Measurements from ENCODE around the gene RAD51B.

RAD51B gene

DNA sequence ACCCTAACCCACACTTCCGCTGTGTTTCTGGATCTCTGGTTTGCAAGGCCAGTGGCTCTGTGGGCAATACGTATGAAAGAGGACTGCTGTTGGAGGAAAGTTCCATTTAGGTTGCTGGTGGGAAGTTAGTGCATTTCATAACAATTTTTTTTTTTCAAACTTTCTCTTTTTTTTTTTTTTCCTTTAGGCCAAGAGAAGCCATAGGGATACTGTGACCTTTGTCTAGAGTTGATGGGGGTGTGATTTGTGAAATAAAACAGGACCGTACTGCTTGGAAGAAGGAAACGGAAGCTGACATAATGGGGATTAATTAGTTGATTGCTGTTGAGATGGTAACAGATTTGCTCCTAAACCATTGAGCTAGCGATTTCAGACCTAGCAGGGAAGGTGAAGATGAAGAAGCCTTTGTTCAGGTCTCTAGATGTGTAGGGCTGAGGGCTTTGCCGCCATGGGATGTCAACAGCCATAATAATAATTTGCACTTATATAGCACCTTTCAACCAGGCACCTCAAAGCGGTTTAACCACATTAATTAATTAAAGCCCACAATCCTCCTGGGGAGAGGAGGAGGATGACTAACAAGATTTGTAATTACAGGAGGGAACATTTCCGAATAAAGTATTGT, 658.0 kb downstream of the RAD51B start:
- DNase-seq, result no peak

DNA sequence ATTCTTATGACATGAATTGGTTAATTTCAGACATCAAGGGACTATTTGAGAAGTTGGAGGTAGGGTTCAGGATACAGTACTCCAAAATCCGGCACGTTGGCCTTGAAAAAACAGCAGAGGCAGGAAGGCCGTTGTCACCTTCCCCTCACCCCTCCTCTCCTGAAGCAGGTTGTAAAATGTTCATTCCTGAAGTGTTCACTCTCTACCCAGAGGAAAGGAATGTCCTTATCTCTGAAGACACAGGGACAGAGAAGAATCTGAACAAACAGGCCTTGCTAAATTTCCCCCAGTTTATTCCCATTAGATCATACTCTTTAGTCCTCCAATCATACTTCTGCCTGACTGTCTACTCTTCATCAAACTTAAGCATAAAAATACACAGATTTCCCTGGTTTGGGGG, 659.7 kb downstream of the RAD51B start:
- DNase-seq, result no peak

- DNase-seq, result no peak
These were observed 662.4 kb downstream of the RAD51B start for GRCh38 chr14:68482018-68482417.

- DNase-seq, result no peak
These were observed 663.3 kb downstream of the RAD51B start for GRCh38 chr14:68482772-68483395.

DNA sequence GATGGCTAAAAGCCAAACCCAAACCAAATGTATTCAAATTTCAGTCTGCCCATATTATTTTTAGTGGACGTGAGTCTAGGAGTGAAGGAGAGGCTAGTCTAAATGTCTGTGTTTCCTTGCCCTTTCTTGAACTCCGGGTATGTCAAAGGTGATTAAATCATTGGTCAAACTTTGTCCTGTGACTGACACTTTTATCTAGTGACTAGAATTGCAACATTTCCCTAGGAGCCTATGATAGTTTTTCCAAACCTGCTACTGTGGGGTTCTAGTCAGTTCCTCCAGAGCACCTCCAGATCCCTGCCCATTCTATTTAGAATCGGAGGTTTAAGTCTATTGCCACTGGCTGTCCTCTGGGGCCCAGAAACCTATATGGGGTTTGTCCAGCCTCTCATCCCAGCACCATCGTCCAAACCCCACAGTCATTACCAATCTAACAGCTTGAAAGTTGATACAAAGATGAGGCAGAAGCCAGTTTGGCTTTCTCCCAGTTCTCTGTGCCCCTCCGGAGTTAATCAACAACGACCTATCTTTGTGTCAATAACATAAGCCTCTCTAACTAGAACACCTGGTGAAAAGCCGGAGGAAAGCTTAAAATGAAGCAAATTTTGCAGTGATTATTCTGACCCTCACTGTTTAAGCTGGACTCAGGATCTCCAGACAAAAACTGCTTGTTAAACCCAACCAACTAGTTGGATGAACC, 666.6 kb downstream of the RAD51B start:
- no peak for DNase-seq

DNA sequence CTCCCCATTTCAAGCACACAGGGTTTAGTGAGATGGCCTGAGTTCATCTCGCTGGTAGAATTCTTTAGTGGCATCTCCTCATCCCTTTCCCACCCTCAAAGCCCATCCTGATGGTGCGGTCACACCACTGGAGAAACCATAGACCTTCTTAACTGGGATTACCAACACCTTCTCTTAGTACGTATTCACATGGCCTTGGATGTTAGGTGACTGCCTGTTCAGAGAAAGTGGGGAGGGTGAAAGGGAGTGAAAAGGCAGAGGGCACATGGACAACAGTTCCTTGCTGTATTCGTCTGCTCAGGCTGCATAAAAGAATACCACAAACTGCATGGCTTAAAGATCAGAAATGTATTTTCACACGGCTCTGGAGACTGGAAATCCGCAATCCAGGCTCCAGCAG, 667.2 kb downstream of the RAD51B start:
- DNase-seq, result no peak

GRCh38 chr14:68487805-68488590, 668.4 kb downstream of the RAD51B start:
- DNase-seq, result no peak

GRCh38 chr14:68491793-68492192, 672.2 kb downstream of the RAD51B start:
- DNase-seq, result no peak

DNA sequence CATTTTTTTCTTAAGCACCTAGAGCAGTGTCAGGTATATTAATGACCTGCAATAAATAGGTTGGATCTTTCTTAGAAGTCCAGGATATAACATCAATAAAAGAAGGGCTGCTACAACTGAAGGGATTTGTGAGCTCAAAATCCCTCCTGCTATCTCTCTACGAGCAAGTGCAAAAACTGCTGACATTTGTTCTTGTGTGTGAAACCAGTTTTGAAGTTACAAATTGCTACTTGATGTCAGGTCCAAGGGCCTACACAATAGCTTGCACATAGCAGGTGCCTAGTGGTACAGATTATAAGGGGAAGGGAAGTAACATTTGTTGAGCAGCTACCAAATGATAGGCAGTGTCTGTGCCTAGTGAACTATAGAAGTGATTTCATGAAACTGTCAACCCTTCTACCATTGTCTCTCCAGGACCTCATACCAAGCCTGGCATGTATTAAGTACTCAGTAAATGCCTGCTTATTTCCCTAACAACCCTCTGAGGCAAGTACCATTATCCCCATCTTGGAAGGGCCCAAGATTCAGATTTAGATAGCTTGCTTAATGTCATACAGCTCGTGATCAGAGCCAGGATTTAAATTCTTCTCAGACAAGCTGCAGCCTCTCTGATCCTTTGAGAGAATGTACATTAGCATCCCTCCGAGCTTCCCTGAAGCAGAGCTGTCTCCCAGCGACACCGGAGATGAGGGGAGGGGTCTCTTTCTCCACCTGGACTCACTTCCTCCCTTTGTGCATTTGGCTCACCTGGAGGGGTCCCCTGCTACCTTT, 673.0 kb downstream of the RAD51B start:
- DNase-seq, result no peak

- no peak for DNase-seq
These were observed 673.8 kb downstream of the RAD51B start for GRCh38 chr14:68493152-68493911.

DNA sequence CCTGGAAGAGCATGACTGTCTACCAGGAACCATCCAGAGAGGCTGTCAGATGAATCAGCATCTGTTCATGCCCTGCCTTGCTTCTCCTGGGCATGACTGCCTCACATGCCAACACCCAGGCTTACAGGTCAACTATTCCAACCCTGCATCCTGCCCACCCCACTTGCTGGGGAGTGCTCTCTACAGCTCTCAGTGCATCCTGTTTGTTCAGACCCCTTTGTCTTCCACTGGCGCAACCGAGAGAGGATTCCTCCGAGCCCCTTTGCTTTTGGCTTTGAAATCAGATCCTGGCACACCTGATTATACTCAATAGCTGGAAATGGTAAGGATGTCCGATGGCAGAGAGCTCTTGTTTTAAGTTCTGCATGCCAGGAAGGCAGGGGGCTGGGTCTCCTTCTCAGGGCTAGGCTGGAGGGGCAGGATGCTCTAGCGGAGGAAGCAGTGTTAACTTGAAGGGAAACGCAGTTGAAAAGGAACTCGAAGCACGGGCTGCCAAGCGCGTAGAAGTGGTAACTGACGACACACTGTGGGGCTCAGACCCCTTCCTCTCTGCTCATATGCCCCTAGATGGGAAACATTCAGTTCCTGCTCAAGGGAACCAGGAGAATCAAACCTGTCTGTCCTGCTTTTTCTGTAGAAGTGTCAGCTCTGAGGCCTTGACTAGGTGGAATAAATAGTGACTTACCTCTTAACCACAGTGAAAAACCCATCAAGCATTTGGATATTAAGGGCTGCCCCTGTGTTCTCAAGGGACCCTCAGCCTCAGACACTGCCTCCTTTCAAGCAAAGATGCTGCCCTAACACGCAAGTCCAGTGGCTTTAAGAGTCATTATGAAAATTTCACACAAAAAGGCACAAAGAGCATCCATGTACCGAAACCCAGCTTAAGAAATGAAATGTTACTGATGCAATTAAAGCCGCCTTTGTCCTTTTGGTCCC, 675.8 kb downstream of the RAD51B start:
- no peak for DNase-seq

DNA sequence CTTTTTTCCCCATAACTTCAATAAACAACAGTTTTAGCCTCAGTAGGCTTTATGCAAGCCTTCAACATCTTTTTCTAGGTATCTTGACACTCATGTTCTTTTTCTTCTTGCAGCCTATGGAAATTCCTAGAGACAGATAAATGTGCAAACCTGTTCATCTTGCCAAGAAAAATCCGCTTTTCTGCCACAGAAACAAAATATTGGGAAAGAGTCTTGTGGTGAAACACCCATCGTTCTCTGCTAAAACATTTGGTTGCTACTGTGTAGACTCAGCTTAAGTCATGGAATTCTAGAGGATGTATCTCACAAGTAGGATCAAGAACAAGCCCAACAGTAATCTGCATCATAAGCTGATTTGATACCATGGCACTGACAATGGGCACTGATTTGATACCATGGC, 677.4 kb downstream of the RAD51B start:
- DNase-seq, result no peak

- no peak for DNase-seq
These were observed 679.9 kb downstream of the RAD51B start for GRCh38 chr14:68499451-68499850.

DNA sequence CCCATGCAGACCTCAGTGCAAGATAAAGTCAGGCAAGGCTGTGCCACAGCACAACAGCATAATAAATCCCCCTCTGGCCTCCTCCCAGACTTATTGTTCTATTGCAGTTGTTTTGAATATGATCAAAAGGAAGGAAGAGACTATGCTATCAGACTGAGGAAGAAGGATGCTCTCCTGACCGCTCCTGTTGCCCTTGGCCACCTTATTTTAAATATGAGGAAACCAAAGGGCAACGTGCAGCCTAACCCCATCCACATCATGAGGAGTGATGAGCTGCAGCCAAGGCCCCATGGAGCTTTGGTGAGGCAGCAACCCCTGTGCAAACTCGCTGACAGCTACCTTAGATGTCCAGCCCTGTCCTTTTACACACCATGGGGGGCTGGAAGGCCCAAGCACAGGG, 681.6 kb downstream of the RAD51B start:
- no peak for DNase-seq

GRCh38 chr14:68501614-68502052, 682.1 kb downstream of the RAD51B start:
- DNase-seq, result no peak

- no peak for DNase-seq
These were observed 682.7 kb downstream of the RAD51B start for GRCh38 chr14:68502230-68502629.

DNA sequence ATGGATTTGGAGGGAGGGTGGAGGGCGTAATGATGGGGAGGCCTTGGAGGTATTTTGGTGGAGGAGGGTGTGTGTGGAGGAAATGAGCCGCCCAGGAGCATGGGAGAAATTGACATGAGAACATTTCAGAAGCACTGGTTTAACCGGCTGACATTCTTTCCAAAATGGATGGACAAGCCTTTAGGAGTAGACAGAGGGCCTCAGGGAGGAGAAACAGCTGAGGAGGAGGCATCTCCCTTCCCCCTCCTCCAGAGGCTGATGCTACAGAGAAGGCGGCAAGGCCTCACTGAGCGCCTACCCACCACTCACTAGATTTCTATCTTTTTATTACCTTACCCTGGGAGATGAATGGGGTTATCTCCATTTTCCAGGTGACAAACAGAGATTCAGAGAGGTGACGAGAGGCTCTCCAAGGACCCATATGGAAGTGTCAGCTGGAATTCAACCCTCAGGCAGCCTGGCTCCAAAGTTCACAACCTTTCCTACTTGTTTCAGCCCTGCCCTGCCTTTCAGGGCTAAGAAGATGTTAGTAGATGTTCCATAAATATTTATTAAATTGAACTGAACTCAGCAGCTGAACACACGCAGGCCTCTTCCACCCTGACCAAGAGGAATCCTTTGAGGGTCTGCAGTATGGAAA, 683.7 kb downstream of the RAD51B start:
- no peak for DNase-seq

DNA sequence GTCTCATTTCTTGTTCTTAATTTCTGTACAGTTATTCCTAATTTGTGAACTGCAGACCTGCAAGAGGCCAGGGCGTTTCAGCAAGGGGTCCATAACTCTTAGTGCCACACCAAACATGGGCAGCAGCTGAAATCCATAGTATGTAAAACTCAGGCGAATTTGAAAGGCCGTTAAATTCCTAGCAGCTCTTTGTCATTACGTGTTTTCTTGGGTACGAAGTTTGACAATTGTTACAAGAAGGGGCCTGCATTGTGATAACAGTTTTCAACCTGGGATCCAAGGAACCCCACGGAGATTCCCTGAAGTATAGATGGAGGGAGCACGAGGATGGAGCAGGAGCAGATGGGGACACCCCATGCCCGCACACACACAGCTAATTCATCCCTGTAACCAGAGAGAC, 685.3 kb downstream of the RAD51B start:
- DNase-seq, result no peak

- no peak for DNase-seq
These were observed 686.6 kb downstream of the RAD51B start for GRCh38 chr14:68506021-68506644.
